Activated naive CD8-positive, alpha-beta T cell treated with anti-CD3 and anti-CD28 coated beads, Interleukin-2, amount 10 ng/mL, durations not matched to agents 7 days and 5 days (primary cell): ENCODE results near the gene GRIP1. TPM values are rescaled to one million over a fixed set of nuclear protein-coding genes. Genes with fewer than 3 reads are reported as not detected.

ENCODE experiments used
- ATAC-seq: fragments of 150-1000 bp; cut with Tn5 transposase; one replicate; pipeline ENCODE4 v1.10.0; 2021; ENCODE audit warnings: low read depth, moderate library complexity
- POLR2A ChIA-PET: fragments of 350-600 bp; sonication (Branson Sonifier 250); formaldehyde crosslinking; loops from one replicate; lab custom pipeline; 2021; ENCODE audit warnings: antibody characterized with exemption; lab: Charles Lee
- DNase-seq: peaks from one replicate; pipeline ENCODE4 v3.0.0; 2021
- H3K27ac Mint-ChIP-seq: one replicate; pipeline ENCODE4 v1.8.0; 2022; ENCODE audit warnings: mild to moderate bottlenecking, mixed read lengths
- H3K27me3 Mint-ChIP-seq: one replicate; pipeline ENCODE4 v1.8.0; 2022; ENCODE audit warnings: mild to moderate bottlenecking, moderate library complexity, mixed read lengths
- H3K36me3 Mint-ChIP-seq: one replicate; pipeline ENCODE4 v1.8.0; 2021; ENCODE audit warnings: mild to moderate bottlenecking, mixed read lengths
- H3K4me1 Mint-ChIP-seq: one replicate; pipeline ENCODE4 v1.8.0; 2021; ENCODE audit warnings: mixed read lengths
- H3K4me3 Mint-ChIP-seq: one replicate; pipeline ENCODE4 v1.8.0; 2022; ENCODE audit warnings: mild to moderate bottlenecking, moderate library complexity, mixed read lengths
- H3K9me3 Mint-ChIP-seq: one replicate; pipeline ENCODE4 v1.8.0; 2021; ENCODE audit warnings: mixed read lengths
- total RNA-seq, 2 experiments: library from RNA; stranded (reverse); gene quantifications; one replicate each; pipeline ENCODE4 v1.2.3, GENCODE V29; 2021

The GRIP1 gene
- total RNA-seq, 2 experiments from 2014 or later, result 0.34 to 1.8 TPM

DNA sequence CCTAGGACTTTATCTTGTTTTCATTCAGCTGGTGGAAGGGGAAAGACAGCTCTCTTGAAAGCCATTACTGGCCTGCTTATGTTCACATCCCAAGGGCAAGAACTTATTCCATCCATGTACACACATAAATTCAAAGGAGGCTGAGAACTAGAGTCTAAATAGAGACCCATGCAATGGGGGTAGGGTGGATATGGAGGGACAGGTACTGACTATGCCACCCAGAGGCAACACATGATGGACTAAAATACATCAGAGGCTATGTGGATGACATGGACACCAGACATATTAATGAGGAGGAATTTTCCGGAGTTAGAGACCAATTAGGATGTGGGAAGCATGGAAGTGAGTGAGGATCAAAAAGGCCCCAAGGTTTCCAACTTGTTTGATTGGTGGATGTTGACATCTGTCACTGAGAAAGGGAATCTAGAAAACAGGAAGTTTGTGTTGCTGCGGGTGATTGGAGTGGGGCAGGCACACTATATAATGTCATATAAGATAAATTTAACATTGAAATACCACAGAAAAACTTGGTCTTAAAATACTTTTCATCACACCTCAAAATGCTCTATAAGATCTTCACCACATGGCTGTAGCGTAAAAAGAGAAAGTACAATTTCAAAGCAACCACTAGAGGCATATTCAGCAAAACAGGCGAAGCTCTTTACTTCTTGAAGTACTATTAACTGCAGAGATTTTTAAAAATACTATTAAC lies 130.4 kb downstream of the GRIP1 start:
- no peaks in the 10 kb centered on the region for H3K9me3 Mint-ChIP-seq
- no peak overlapping the region for H3K4me3 Mint-ChIP-seq
- POLR2A ChIA-PET, result no interaction called here
- H3K27me3 Mint-ChIP-seq, result no peaks in the 10 kb centered on the region
- H3K27ac Mint-ChIP-seq, result no peak overlapping the region
- DNase-seq (no peak), ATAC-seq (no peak)
- H3K4me1 Mint-ChIP-seq, result no peaks in the 10 kb centered on the region
- no peaks in the 10 kb centered on the region for H3K36me3 Mint-ChIP-seq

GRCh38 chr12:66541426-66541825 lies 137.4 kb downstream of the GRIP1 start:
- DNase-seq, result no peak
- no peak for ATAC-seq
- H3K4me1 Mint-ChIP-seq, result no peaks in the 10 kb centered on the region
- H3K4me3 Mint-ChIP-seq, result no peak overlapping the region
- H3K36me3 Mint-ChIP-seq, result no peaks in the 10 kb centered on the region
- POLR2A ChIA-PET, result no interaction called here
- no peaks in the 10 kb centered on the region for H3K27me3 Mint-ChIP-seq
- H3K27ac Mint-ChIP-seq, result no peak overlapping the region
- no peaks in the 10 kb centered on the region for H3K9me3 Mint-ChIP-seq

GRCh38 chr12:66539431-66539830 lies 139.4 kb downstream of the GRIP1 start:
- no peak for DNase-seq
- Mint-ChIP-seq H3K36me3 (no peaks in the 10 kb centered on the region), H3K9me3 (no peaks in the 10 kb centered on the region), H3K4me1 (no peaks in the 10 kb centered on the region), H3K27ac (no peak overlapping the region), H3K4me3 (no peak overlapping the region), H3K27me3 (no peaks in the 10 kb centered on the region)
- no peak for ATAC-seq
- POLR2A ChIA-PET, result no interaction called here

DNA sequence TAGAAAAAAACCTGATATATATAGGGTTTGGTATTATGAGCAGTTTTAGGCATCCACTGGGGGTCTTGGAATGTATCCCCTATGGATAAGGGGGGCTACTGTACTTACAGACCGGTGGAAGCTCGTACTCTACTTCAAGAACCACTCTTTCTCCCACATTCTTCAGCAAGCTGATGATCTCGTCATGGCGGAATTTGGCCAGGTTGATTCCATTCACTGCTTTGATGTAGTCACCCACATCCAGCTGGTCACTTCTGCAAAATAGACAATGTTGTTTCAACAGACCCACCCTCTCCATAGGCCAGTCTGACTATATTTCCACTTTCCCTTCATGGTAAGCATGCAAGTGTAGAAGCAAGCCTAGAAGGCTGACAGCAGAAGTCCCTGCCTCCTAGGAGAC lies 139.9 kb downstream of the GRIP1 start:
- POLR2A ChIA-PET, result no interaction called here
- H3K27me3 Mint-ChIP-seq, result no peaks in the 10 kb centered on the region
- H3K4me1 Mint-ChIP-seq, result no peaks in the 10 kb centered on the region
- no peak overlapping the region for H3K4me3 Mint-ChIP-seq
- no peak overlapping the region for H3K27ac Mint-ChIP-seq
- no peak for ATAC-seq
- no peak for DNase-seq
- no peaks in the 10 kb centered on the region for H3K36me3 Mint-ChIP-seq
- H3K9me3 Mint-ChIP-seq, result no peaks in the 10 kb centered on the region

DNA sequence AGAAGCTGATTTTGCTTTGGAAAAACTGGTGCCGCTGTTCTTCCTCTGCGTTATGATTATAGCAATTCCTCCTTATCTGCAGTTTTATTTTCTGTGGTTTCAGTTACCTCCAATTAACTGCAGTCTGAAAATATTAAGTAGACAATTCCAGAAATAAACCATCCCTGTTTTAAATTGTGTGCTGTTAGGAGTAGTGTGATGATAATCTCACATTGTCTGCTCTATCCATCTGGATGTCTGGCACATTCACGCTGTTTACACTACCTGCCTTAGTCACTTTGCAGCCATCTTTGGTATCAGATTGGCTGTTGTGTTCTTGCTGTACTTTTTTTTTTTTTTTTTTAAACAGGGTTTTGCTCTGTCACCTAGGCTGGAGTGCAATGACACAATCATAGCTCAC lies 141.0 kb downstream of the GRIP1 start:
- H3K27ac Mint-ChIP-seq, result no peak overlapping the region
- no peaks in the 10 kb centered on the region for H3K27me3 Mint-ChIP-seq
- no peaks in the 10 kb centered on the region for H3K36me3 Mint-ChIP-seq
- DNase-seq, result no peak
- H3K9me3 Mint-ChIP-seq, result no peaks in the 10 kb centered on the region
- H3K4me3 Mint-ChIP-seq, result no peak overlapping the region
- ATAC-seq, result no peak
- POLR2A ChIA-PET, result no interaction called here
- H3K4me1 Mint-ChIP-seq, result no peaks in the 10 kb centered on the region

GRCh38 chr12:66533767-66534166 lies 145.1 kb downstream of the GRIP1 start:
- no peaks in the 10 kb centered on the region for H3K9me3 Mint-ChIP-seq
- H3K36me3 Mint-ChIP-seq, result no peaks in the 10 kb centered on the region
- no peaks in the 10 kb centered on the region for H3K4me1 Mint-ChIP-seq
- no peak for ATAC-seq
- no peak overlapping the region for H3K4me3 Mint-ChIP-seq
- POLR2A ChIA-PET, result no interaction called here
- DNase-seq, result no peak
- H3K27me3 Mint-ChIP-seq, result no peaks in the 10 kb centered on the region
- no peak overlapping the region for H3K27ac Mint-ChIP-seq

- Mint-ChIP-seq H3K27ac (no peak overlapping the region), H3K4me3 (no peak overlapping the region), H3K9me3 (peaks cover 4% of the 10 kb centered on the region), H3K27me3 (no peaks in the 10 kb centered on the region), H3K4me1 (no peaks in the 10 kb centered on the region), H3K36me3 (no peaks in the 10 kb centered on the region)
- POLR2A ChIA-PET, result no interaction called here
- no peak for ATAC-seq
- DNase-seq, result no peak
Measured at GRCh38 chr12:66531766-66532165, 147.1 kb downstream of the GRIP1 start.

DNA sequence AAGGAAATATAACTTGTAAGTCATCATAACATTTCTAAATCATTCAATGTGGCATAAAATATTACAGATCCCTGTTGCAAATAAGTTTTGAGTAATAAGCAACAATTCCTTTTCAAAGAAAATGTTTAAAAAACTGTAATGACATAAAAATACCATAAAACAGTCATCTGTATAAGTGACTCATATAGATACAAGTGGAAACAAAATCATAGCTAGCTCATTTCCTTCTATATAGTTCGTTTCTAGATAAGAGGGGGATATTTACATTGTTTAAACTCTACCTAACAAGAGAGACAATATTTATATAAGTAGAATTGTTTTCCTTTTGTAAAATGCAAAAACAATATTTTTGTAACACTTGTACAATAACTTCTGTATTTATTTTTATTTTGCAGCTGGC lies 148.9 kb downstream of the GRIP1 start:
- ATAC-seq (no peak), DNase-seq (no peak)
- H3K9me3 Mint-ChIP-seq, result peaks cover 4% of the 10 kb centered on the region
- no peak overlapping the region for H3K4me3 Mint-ChIP-seq
- POLR2A ChIA-PET, result no interaction called here
- H3K27ac Mint-ChIP-seq, result no peak overlapping the region
- no peaks in the 10 kb centered on the region for H3K27me3 Mint-ChIP-seq
- H3K4me1 Mint-ChIP-seq, result no peaks in the 10 kb centered on the region
- no peaks in the 10 kb centered on the region for H3K36me3 Mint-ChIP-seq

DNA sequence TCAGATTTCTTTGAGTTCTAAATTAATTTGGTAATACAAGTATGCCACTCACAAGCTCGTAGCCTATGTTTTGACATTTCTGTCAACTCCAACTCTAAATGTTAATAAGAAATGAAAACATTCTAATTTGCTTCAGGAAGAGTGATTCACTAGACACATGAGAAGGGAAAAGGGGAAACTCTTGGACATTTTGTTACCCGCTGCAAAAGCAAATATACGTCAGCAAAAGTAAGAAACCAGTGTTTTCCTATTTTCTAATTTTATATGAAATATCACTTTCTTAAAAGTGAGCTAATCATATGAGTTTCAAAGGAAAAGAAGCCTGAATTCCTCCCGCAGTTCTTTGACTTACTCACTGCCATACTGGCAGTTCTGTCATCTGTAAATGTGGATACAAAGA lies 162.3 kb downstream of the GRIP1 start:
- POLR2A ChIA-PET, result no interaction called here
- H3K4me1 Mint-ChIP-seq, result no peaks in the 10 kb centered on the region
- no peak overlapping the region for H3K4me3 Mint-ChIP-seq
- no peaks in the 10 kb centered on the region for H3K27me3 Mint-ChIP-seq
- no peaks in the 10 kb centered on the region for H3K36me3 Mint-ChIP-seq
- no peaks in the 10 kb centered on the region for H3K9me3 Mint-ChIP-seq
- no peak for ATAC-seq
- DNase-seq, result no peak
- no peak overlapping the region for H3K27ac Mint-ChIP-seq

- Mint-ChIP-seq H3K9me3 (no peaks in the 10 kb centered on the region), H3K27me3 (no peaks in the 10 kb centered on the region), H3K36me3 (no peaks in the 10 kb centered on the region), H3K4me3 (no peak overlapping the region), H3K27ac (no peak overlapping the region), H3K4me1 (no peaks in the 10 kb centered on the region)
- ATAC-seq (no peak), DNase-seq (no peak)
- POLR2A ChIA-PET, result no interaction called here
Measured at GRCh38 chr12:66516133-66516532, 162.7 kb downstream of the GRIP1 start.

DNA sequence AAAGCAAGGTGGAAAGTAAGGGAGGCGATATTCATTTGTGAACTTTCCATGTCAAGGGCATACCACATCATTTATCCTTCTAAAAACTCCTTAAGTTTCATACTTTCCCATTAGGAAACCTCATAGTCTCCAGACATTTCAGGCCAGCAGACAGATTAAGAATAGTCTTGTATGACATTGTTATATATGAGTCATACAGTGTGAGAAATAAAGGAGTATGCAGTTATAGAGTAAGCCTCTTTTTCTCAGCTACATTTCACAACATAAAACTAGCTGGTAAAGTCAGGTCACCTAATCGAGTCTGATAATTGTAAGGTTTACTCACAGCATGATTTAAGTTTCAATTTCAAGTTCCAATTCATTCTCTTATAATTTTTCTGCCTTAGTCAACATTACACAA lies 164.3 kb downstream of the GRIP1 start:
- Mint-ChIP-seq H3K9me3 (no peaks in the 10 kb centered on the region), H3K27me3 (no peaks in the 10 kb centered on the region), H3K4me1 (no peaks in the 10 kb centered on the region), H3K36me3 (no peaks in the 10 kb centered on the region), H3K27ac (no peak overlapping the region), H3K4me3 (no peak overlapping the region)
- ATAC-seq (no peak), DNase-seq (no peak)
- POLR2A ChIA-PET, result no interaction called here

DNA sequence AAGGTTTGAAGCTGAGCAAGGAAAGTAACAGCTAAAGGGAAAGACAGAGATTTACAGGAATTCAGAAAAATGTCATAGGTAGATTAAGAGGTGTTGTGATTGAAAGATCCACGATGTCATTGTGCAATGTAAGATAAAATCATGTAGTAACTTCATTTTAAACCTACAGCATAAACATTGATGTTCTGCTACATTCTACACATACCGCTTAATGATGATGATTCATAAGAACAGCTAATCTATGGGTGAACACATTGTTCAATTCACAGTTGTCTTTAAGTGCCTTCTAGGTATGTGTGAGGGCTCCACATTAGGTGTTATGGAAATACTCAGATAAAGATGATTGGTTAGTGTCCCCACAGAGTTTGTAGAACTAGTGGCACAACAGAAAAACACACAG lies 170.9 kb downstream of the GRIP1 start:
- Mint-ChIP-seq H3K27me3 (no peaks in the 10 kb centered on the region), H3K36me3 (no peaks in the 10 kb centered on the region), H3K9me3 (no peaks in the 10 kb centered on the region), H3K4me3 (no peak overlapping the region), H3K27ac (no peak overlapping the region), H3K4me1 (no peaks in the 10 kb centered on the region)
- POLR2A ChIA-PET, result no interaction called here
- DNase-seq (no peak), ATAC-seq (no peak)

GRCh38 chr12:66503746-66504145 lies 175.1 kb downstream of the GRIP1 start:
- DNase-seq, result no peak
- Mint-ChIP-seq H3K27ac (no peak overlapping the region), H3K4me1 (no peaks in the 10 kb centered on the region), H3K27me3 (no peaks in the 10 kb centered on the region), H3K4me3 (no peak overlapping the region), H3K9me3 (no peaks in the 10 kb centered on the region), H3K36me3 (peaks cover 1% of the 10 kb centered on the region)
- no peak for ATAC-seq
- POLR2A ChIA-PET, result no interaction called here

- ATAC-seq (no peak), DNase-seq (no peak)
- H3K27me3 Mint-ChIP-seq, result no peaks in the 10 kb centered on the region
- peaks cover 1% of the 10 kb centered on the region for H3K36me3 Mint-ChIP-seq
- POLR2A ChIA-PET, result no interaction called here
- no peaks in the 10 kb centered on the region for H3K9me3 Mint-ChIP-seq
- no peak overlapping the region for H3K4me3 Mint-ChIP-seq
- H3K4me1 Mint-ChIP-seq, result no peaks in the 10 kb centered on the region
- no peak overlapping the region for H3K27ac Mint-ChIP-seq
Measured at GRCh38 chr12:66502911-66503310, 176.0 kb downstream of the GRIP1 start.

DNA sequence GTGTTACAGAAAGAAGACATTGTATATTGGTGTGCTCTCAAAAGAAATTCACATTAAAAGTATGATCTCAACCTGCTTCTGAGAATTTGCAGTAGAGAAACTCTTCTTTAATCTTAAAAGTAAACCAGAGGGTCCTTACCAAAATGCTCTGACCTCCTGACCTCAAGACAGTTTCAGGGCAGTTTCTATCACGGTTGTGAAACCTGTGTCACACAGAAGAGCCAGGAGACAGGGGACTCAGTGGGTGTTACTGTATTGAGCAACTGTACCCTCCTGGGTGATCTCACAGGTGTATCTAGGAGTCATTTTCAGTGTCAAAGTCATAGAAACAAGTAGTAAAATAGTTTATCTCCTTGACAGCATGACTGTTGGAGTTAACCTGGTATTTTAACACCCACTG lies 178.0 kb downstream of the GRIP1 start:
- Mint-ChIP-seq H3K4me3 (no peak overlapping the region), H3K36me3 (peaks cover 1% of the 10 kb centered on the region), H3K9me3 (no peaks in the 10 kb centered on the region), H3K27ac (no peak overlapping the region), H3K27me3 (peaks cover 2% of the 10 kb centered on the region), H3K4me1 (no peaks in the 10 kb centered on the region)
- POLR2A ChIA-PET, result no interaction called here
- DNase-seq, result no peak
- no peak for ATAC-seq
